Activated CD8-positive, alpha-beta memory T cell treated with anti-CD3 and anti-CD28 coated beads for 36 hours (primary cell): Measurements from ENCODE around the gene ZMPSTE24. TPM values are rescaled to one million over a fixed set of nuclear protein-coding genes. Genes with fewer than 3 reads are reported as not detected.

Experiments
- CTCF ChIA-PET: fragments of 350-600 bp; sonication (Branson Sonifier 250); formaldehyde crosslinking; loops from one replicate; lab custom pipeline; 2021; ENCODE audit warnings: antibody characterized with exemption; lab: Charles Lee
- POLR2A ChIA-PET: fragments of 350-600 bp; sonication (Branson Sonifier 250); formaldehyde crosslinking; loops from one replicate; lab custom pipeline; 2021; ENCODE audit warnings: antibody characterized with exemption; lab: Charles Lee
- total RNA-seq, 2 experiments: library from RNA; stranded (reverse); gene quantifications; one replicate each; pipeline ENCODE4 v1.2.3, GENCODE V29; 2021

The ZMPSTE24 gene
- total RNA-seq, 2 experiments from 2014 or later, result 48.2 to 49.4 TPM

DNA sequence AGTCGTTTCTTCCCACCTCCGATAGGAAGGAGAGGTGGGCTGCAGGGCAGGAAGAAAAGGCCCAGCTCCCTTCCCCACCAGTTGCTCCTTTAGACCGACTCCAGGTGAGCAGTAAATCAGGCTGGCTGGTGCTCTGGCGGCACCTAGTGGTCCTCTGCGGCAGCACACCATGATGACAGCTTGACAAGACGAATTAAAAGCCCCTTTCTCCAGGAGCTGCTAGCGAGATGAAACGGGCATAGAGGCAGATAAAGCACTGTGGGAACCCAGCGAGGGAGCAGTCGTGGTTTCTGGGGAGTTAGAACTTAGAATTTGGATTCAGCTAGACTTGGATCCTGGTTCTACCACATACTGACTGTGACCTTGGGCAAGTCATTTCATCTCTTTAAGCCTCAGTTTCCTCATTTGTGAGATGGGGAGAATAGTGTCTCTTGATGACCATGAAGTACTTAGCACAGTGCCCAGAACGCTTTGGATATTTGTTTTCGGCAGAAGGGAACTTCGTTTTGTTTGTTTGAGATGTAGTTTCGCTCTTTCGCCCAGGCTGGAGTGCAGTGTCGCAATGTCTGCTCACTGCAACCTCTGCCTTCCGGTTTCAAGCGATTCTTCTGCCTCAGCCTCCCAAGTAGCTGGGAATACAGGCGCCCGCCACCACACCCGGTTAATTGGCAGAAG lies 80.8 kb downstream of the ZMPSTE24 start:
- CTCF ChIA-PET, result interaction anchor here (0.5 to 6.2 kb wide), 53 partner anchors 9 to 495 kb away, joined by 3 to 65 read pairs (median 4); partner anchors contain the start of genes COL9A2 and RLF
- POLR2A ChIA-PET, result interaction anchor here (1.2 kb wide), 1 partner anchor 47 kb away, joined by 3 read pairs; no protein-coding TSS in a partner anchor

DNA sequence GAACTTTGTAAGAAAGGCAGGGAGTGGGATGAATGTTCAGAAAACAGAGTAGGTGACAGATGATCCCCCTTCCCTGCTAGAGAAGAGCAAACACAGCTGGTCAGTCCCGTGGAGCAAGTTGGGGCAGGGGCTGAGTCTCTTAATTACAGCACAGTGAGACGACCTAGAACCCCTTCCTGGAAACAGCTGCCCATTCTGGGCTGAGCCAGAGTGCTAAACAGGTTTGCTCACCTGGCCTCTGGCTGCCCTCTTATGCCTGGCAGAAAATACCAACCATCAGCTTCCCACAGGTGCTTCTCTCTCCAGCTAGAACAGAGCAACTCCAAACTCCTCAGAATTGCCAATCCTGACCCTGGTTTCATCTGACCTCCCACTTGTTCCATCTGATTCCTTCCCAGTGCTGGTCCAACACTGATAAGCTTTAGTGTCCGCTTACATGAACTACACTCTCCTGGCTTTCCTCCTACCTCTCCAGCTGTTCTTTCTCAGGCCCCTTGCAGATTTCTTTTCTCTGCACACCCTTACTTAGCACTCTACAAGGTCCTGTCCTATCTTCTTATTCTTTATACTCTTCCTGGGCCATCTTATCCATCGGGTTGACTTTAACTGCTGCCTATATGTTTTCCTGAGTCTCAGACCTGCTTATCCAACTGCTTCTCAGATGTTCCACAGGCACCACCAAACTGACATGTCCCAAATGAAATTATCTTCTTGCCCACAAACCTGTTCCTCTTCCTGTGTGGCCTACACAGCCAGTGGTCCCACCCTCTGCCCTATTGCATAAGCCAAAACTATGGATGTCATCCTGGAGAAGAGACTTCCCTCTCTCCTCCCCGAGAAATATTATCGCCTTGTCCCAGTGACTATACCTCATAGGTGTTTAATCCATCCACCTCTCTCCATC lies 81.6 kb downstream of the ZMPSTE24 start:
- ChIA-PET CTCF (interaction anchor here (0.6 to 6.2 kb wide), 40 partner anchors 8 to 272 kb away, joined by 3 to 65 read pairs (median 5); partner anchors contain the start of genes COL9A2 and RLF), POLR2A (interaction anchor here (1.2 kb wide), 1 partner anchor 46 kb away, joined by 3 read pairs; no protein-coding TSS in a partner anchor)

DNA sequence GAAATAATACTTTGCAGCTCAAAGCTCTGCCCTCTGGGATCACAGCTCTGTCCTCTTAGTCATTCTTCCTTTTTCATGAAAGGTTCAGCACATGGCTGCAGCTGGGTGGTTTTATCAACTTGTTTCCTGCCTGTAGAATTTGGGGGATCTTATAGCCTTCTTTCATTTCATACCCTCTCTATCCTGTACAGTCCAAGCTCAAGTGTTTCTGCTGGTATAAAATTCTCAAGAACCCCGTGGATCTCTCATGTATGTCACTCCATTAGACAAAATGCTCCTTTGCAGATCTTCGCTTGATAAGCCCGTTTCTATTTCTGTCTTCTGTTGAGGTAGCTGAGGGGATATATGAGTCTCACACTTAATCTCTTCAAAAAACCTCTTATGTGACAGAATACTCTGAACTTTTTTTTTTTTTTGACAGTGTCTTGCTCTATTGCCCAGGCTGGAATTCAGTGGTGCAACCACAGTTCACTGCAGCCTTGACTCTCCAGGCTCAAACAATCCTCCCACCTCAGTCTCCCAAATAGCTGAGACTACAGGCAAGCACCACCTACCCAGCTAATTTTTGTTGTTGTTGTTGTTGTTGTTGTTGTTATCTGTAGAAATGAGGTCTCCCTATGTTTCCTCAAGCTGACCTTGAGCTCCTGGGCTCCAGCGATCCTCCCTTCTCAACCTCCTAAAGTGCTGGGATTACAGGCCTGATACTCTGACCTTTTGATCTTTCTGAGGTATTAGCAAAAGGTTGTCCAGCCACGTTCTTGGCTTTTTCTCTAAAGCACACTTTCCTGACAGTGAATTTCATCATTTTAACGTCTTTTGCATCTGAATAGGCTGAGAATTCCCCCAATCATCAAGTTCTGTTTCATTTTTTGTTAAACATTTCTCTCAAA lies 83.7 kb downstream of the ZMPSTE24 start:
- ChIA-PET CTCF (interaction anchor here (1.1 to 2.1 kb wide), 5 partner anchors 12 to 189 kb away, joined by 3 to 11 read pairs (median 4); no protein-coding TSS in a partner anchor), POLR2A (interaction anchor here (0.6 to 1.8 kb wide), 5 partner anchors 32 to 639 kb away, joined by 3 to 11 read pairs (median 4); partner anchors contain the start of gene SMAP2)

DNA sequence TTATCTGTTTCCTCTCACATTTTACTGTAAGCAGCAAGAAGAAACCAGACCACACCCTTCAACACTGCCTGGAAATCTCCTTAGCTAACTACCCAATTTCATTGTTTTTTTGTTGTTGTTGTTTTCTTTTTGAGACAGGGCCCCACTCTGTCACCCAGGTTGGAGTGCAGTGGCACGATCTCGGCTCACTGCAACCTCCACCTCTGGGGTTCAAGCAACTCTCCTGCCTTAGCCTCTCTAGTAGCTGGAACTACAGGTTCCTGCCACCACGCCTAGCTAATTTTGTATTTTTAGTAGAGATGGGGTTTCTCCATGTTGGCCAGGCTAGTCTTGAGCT lies 84.3 kb downstream of the ZMPSTE24 start:
- POLR2A ChIA-PET, result interaction anchor here (0.7 to 1.8 kb wide), 3 partner anchors 32 to 638 kb away, joined by 4 to 11 read pairs (median 8); partner anchors contain the start of gene SMAP2
- CTCF ChIA-PET, result interaction anchor here (1.2 to 2.1 kb wide), 4 partner anchors 25 to 190 kb away, joined by 3 to 11 read pairs (median 4); no protein-coding TSS in a partner anchor

Other genes with a start within 250 kb of the ZMPSTE24 start
- 100 to 1,000 TPM; 528 to 539 TPM for gene CAP1, start 217.5 kb upstream of the ZMPSTE24 start, total RNA-seq
- 100 to 1,000 TPM; 119 to 127 TPM for gene PPT1, start 161.0 kb upstream of the ZMPSTE24 start, total RNA-seq
- gene RLF, start 96.8 kb upstream of the ZMPSTE24 start, total RNA-seq, result 10 to 100 TPM; 14.6 to 15.1 TPM
- not detected for gene TMCO2, start 10.3 kb upstream of the ZMPSTE24 start, total RNA-seq
- gene COL9A2, start 59.0 kb downstream of the ZMPSTE24 start, total RNA-seq, result 1 to 10 TPM; 4.6 to 4.9 TPM
- gene SMAP2, start 115.5 kb downstream of the ZMPSTE24 start, total RNA-seq, result 100 to 1,000 TPM; 141 TPM
- gene ZFP69B, start 192.2 kb downstream of the ZMPSTE24 start, total RNA-seq, result 1 to 10 TPM; 4.2 to 4.6 TPM
- 1 to 10 TPM; 3.0 to 3.5 TPM for gene ZFP69, start 219.1 kb downstream of the ZMPSTE24 start, total RNA-seq